Kidney (tissue), 14 donors: ENCODE data around the gene ECM2. TPM values are rescaled to one million over a fixed set of nuclear protein-coding genes. Genes with fewer than 3 reads are reported as not detected.

ENCODE experiments used
- DNase-seq, 5 donors: peaks; one replicate each; pipeline ENCODE4 v3.0.0-alpha.2; 2013 to 2020
- FAIRE-seq: peaks from 2 replicates; lab custom pipeline; 2012; peaks lifted over from hg19 to GRCh38; lab: Jason Lieb, UNC
- H3K27ac ChIP-seq, 2 donors: one replicate each; pipeline ENCODE4 v1.7.0; 2013; ENCODE audit warnings: low read depth in 2 of 2, low read length in 2 of 2, inconsistent platforms in 1 of 2
- H3K27me3 ChIP-seq: one replicate; pipeline ENCODE4 v1.7.1; 2013; ENCODE audit warnings: low read length, inconsistent platforms; ENCODE audit not compliant: control insufficient read depth, insufficient read depth
- H3K36me3 ChIP-seq, 3 donors: one replicate each; pipeline versions ENCODE4 v1.7.0 to v1.7.1; 2013; ENCODE audit warnings: low read length in 3 of 3, control low read depth in 1 of 3, inconsistent platforms in 1 of 3; ENCODE audit not compliant: insufficient read depth in 3 of 3, control insufficient read depth in 2 of 3
- H3K4me1 ChIP-seq, 3 donors: one replicate each; pipeline versions ENCODE4 v1.7.0 to v1.7.1; 2013; ENCODE audit warnings: low read length in 3 of 3, inconsistent platforms in 1 of 3, low read depth in 1 of 3; ENCODE audit not compliant: control insufficient read depth in 2 of 3, insufficient read depth in 2 of 3
- H3K4me3 ChIP-seq, 3 donors: one replicate each; pipeline versions ENCODE4 v1.7.0 to v1.8.1; 2013; ENCODE audit warnings: low read length in 3 of 3, control low read depth in 1 of 3, inconsistent platforms in 1 of 3
- H3K9ac ChIP-seq, 3 donors: one replicate each; pipeline versions ENCODE4 v1.7.0 to v1.7.1; 2013; ENCODE audit warnings: low read length in 3 of 3, control low read depth in 1 of 3, inconsistent platforms in 1 of 3
- H3K9me3 ChIP-seq, 3 donors: one replicate each; pipeline versions ENCODE4 v1.7.0 to v1.7.1; 2013; ENCODE audit warnings: low read length in 3 of 3, control low read depth in 1 of 3, inconsistent platforms in 1 of 3; ENCODE audit not compliant: control insufficient read depth in 2 of 3, insufficient read depth in 1 of 3
- CTCF ChIP-seq: IDR thresholded peaks from 3 replicates; pipeline ENCODE4 v1.5.1; 2012; ENCODE audit warnings: mild to moderate bottlenecking, moderate library complexity, borderline replicate concordance; ENCODE audit not compliant: insufficient read depth; ENCODE audit errors: extremely low read depth
- intact Hi-C: fragments of 100-400 bp; cut with DNase I; formaldehyde crosslinking; loops from one replicate; pipeline ENCODE4 v1.11.1; 2022
- polyA plus RNA-seq: library from polyadenylated mRNA; stranded (reverse); fragments of 350-450 nt; fragmentation: Illumina TruSeq; extraction: RNeasy Lipid Tissue Mini Kit (QIAGEN cat#74804); gene quantifications from one replicate; pipeline ENCODE4 v1.2.3, GENCODE V29; 2014; ENCODE audit warnings: low read depth, low replicate concordance; ENCODE audit not compliant: insufficient read depth
- total RNA-seq: library from RNA; stranded (reverse); fragmentation: NEBNext Ultra II Directional; extraction: Animal tissue kit (Norgen Biotek cat#: 25700); gene quantifications from one replicate; pipeline ENCODE4 v1.2.1, GENCODE V29; 2021
- donor health status: control.
- donor health status: control.
- donor health status: control.
- donor health status: control.
- donor health status: control.
- donor health status: DM: yes; HTN: yes; CAD: no.
- donor health status: Normal renal cell carcinoma (clear cell type).

Gene ECM2
- total and polyA plus RNA-seq, 2 donors from 2014 or later = 5.5 to 7.6 TPM

GRCh38 chr9:92468206-92468605 lies 67.6 kb downstream of the ECM2 start:
- no peak for DNase-seq
- no peaks in the 10 kb centered on the region for H3K9me3 ChIP-seq
- FAIRE-seq = no peak
- H3K27me3 ChIP-seq = no peaks in the 10 kb centered on the region
- TF ChIP-seq CTCF = no peak
- intact Hi-C loops = no loop called here
- H3K27ac ChIP-seq = no peak overlapping the region
- no peaks in the 10 kb centered on the region for H3K4me1 ChIP-seq
- no peak overlapping the region for H3K4me3 ChIP-seq
- no peak overlapping the region for H3K9ac ChIP-seq
- H3K36me3 ChIP-seq = no peaks in the 10 kb centered on the region

GRCh38 chr9:92467511-92467910 lies 68.3 kb downstream of the ECM2 start:
- TF ChIP-seq CTCF = no peak
- intact Hi-C loops = no loop called here
- Histone ChIP-seq H3K27me3 (no peaks in the 10 kb centered on the region), H3K4me1 (no peaks in the 10 kb centered on the region), H3K36me3 (no peaks in the 10 kb centered on the region), H3K27ac (no peak overlapping the region), H3K9me3 (no peaks in the 10 kb centered on the region), H3K4me3 (no peak overlapping the region), H3K9ac (no peak overlapping the region)
- no peak for DNase-seq
- no peak for FAIRE-seq

GRCh38 chr9:92467041-92467440 lies 68.7 kb downstream of the ECM2 start:
- Histone ChIP-seq H3K27ac (no peak overlapping the region), H3K4me3 (no peak overlapping the region), H3K9me3 (no peaks in the 10 kb centered on the region), H3K9ac (no peak overlapping the region), H3K27me3 (no peaks in the 10 kb centered on the region), H3K4me1 (no peaks in the 10 kb centered on the region), H3K36me3 (no peaks in the 10 kb centered on the region)
- no peak for DNase-seq
- intact Hi-C loops = no loop called here
- no peak for FAIRE-seq
- no peak for TF ChIP-seq CTCF

GRCh38 chr9:92463984-92464383 lies 71.8 kb downstream of the ECM2 start:
- Histone ChIP-seq H3K27ac (no peak overlapping the region), H3K4me1 (no peaks in the 10 kb centered on the region), H3K4me3 (no peak overlapping the region), H3K27me3 (no peaks in the 10 kb centered on the region), H3K36me3 (no peaks in the 10 kb centered on the region), H3K9ac (no peak overlapping the region), H3K9me3 (no peaks in the 10 kb centered on the region)
- intact Hi-C loops = no loop called here
- DNase-seq = no peak
- FAIRE-seq = no peak
- TF ChIP-seq CTCF = no peak
